Peyer's patch (tissue), 4 donors: ENCODE data around the gene FGFR1OP2.

ENCODE experiments used
- POLR2A ChIP-seq, 2 donors: fragments of 450-650 bp; IDR thresholded peaks; one replicate each; pipeline ENCODE4 v1.5.1; 2017; ENCODE audit warnings: antibody characterized with exemption in 2 of 2, mild to moderate bottlenecking in 2 of 2, moderate library complexity in 2 of 2
- TF ChIP-seq, protein P1 (sequence below), 6 experiments: fragments of 450-650 bp in 4 of 6; fragments of 200-600 bp in 2 of 6; sonication (generic) in 1 of 6; IDR thresholded peaks; one replicate each; pipeline ENCODE4 v1.5.1; 2017 to 2019; ENCODE audit warnings: antibody characterized with exemption in 6 of 6, mild to moderate bottlenecking in 3 of 6, moderate library complexity in 1 of 6

DNA sequence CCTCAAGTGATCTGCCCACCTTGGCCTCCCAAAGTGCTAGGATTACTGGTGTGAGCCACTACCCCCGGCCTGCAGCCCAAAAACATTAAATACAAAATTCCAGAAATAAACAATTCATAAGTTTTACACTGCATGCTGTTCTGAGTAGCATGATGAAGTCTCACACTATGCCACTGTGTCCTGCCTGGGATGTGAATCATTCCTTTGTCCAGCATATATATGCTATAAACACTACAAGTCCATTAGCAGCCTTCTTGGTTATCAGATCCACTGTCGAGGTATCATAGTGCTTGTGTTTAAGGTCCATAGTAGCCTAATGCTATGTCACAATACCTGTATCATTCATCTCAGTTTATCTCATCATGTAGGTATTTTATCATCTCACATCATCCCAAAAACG lies 16.4 kb upstream of the FGFR1OP2 start:
- TF ChIP-seq, protein P1, sequence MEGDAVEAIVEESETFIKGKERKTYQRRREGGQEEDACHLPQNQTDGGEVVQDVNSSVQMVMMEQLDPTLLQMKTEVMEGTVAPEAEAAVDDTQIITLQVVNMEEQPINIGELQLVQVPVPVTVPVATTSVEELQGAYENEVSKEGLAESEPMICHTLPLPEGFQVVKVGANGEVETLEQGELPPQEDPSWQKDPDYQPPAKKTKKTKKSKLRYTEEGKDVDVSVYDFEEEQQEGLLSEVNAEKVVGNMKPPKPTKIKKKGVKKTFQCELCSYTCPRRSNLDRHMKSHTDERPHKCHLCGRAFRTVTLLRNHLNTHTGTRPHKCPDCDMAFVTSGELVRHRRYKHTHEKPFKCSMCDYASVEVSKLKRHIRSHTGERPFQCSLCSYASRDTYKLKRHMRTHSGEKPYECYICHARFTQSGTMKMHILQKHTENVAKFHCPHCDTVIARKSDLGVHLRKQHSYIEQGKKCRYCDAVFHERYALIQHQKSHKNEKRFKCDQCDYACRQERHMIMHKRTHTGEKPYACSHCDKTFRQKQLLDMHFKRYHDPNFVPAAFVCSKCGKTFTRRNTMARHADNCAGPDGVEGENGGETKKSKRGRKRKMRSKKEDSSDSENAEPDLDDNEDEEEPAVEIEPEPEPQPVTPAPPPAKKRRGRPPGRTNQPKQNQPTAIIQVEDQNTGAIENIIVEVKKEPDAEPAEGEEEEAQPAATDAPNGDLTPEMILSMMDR (IDR thresholded peaks at IDR 0.05), result no peak
- no peak for TF ChIP-seq POLR2A (IDR thresholded peaks at IDR 0.05)
